Ishikawa (cell line): Measurements from ENCODE around the gene NF1.

Experiments used
- CEBPB ChIP-seq: IDR thresholded peaks from 2 replicates; pipeline ENCODE4 v1.6.1; 2012
- EP300 ChIP-seq: IDR thresholded peaks from 2 replicates; pipeline ENCODE4 v1.6.1; 2012; ENCODE audit warnings: borderline replicate concordance
- REST ChIP-seq: IDR thresholded peaks from 2 replicates; pipeline ENCODE4 v1.6.1; 2012; ENCODE audit warnings: low read depth, mild to moderate bottlenecking
- TAF1 ChIP-seq: IDR thresholded peaks from 2 replicates; pipeline ENCODE4 v1.6.1; 2012; ENCODE audit warnings: low read depth, mild to moderate bottlenecking

GRCh38 chr17:31248986-31249834 lies 154.4 kb downstream of the NF1 start:
- TF ChIP-seq TAF1 (no peak), EP300 (no peak), CEBPB (no peak), REST (no peak)
